T47D (cell line): Measurements from ENCODE around the gene DKK3.

Source experiments
- DNase-seq, 2 experiments: peaks; one replicate each; pipeline versions ENCODE4 v3.0.0 to v3.0.0-alpha.2; 2011 to 2012; ENCODE audit warnings: low read depth in 1 of 2, low spot score in 1 of 2
- JUND ChIP-seq: IDR thresholded peaks from 2 replicates; pipeline ENCODE4 v1.6.1; 2012; ENCODE audit warnings: low read depth
- in situ Hi-C: cut with HindIII; loops from 2 replicates; pipeline ENCODE4 v1.10.0; 2016; ENCODE audit warnings: low sequenced_read_pairs, low pct_unique_long_range_greater_than_20kb

Gene DKK3

GRCh38 chr11:11989774-11990744 is 18.4 kb downstream of the DKK3 start:
- no peak for DNase-seq
- TF ChIP-seq JUND: no peak
- in situ Hi-C loops: no loop called here

DNA sequence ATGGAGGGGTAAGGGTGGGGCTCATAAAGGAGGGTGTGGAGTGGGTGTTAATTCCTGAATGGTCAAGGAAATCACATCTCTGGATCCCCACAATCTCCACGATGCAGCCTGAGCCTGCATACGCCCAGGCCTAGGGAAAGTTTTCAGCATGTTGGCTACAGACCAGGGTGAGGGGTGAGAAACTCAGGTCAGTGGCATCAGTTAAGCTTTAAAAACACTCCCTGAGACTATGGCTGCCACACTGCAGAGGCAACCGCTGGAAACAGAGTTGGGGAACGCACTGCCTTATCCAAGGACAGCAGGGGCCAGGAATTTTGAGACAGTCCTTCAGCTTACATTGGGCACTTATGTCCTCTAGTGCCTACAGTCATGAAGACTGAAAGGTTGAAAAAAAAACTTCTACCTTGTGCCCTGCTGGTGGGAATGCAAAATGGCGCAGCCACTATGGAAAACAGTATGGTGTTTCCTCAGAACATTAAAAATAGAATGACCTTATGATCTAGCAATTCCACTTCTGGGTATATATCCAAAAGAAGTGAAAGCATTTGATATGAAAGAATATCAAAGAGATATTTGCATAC is 19.7 kb downstream of the DKK3 start:
- DNase-seq: no peak
- TF ChIP-seq JUND: no peak
- in situ Hi-C loops: no loop called here

- no peak for TF ChIP-seq JUND
- in situ Hi-C loops: no loop called here
- DNase-seq: no peak
Observed at GRCh38 chr11:11988099-11988651, 20.3 kb downstream of the DKK3 start.

GRCh38 chr11:11987503-11988022 is 20.9 kb downstream of the DKK3 start:
- TF ChIP-seq JUND: no peak
- DNase-seq: no peak
- in situ Hi-C loops: no loop called here

DNA sequence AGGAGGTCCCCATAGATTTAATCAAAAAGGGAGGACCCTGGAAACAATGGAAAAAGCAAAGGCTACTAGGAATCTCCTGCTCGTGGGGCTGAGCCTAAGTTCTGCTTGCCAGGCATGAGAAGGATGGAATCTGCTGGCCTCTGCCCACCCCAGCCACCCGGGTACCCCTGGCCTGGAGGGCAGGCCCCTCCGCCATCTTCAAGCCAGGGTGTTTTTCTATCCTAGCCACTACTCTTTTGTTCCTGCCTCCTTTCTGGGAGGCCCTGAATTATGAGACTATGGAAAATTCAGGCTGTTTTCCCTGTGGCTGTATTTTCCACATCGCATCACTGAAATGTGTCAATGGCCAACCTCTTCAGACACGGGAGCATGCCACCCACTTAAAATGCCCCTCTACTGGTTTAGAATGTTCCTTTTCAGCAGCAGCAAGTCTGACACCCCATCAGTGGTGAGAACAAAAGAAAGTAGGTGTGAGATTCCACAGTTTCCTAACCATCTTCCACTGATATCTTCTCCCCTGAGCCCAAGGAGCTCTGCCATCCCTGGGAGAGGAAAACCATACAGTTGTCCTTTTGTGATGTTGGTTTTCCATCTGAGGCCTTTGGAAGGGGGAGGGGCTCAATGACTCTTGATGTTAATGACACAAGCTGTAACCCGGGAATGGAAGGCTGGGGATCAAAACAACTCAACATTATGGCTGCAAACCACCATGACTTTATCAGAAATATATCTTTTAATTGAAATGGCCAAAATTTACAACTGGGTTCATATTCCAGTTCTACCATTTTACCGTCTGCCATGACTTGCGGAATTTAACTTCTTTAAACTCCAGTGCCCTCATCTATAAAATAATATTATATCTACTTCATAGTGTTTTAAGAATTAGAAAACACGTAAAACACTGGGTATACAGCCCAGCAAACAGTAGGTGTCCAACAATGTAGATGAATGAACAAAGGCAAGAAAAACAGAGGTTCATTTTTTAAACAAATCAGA is 22.2 kb downstream of the DKK3 start:
- no peak for DNase-seq
- in situ Hi-C loops: no loop called here
- no peak for TF ChIP-seq JUND

GRCh38 chr11:11985016-11985715 is 23.3 kb downstream of the DKK3 start:
- no peak for DNase-seq
- in situ Hi-C loops: no loop called here
- TF ChIP-seq JUND: no peak

DNA sequence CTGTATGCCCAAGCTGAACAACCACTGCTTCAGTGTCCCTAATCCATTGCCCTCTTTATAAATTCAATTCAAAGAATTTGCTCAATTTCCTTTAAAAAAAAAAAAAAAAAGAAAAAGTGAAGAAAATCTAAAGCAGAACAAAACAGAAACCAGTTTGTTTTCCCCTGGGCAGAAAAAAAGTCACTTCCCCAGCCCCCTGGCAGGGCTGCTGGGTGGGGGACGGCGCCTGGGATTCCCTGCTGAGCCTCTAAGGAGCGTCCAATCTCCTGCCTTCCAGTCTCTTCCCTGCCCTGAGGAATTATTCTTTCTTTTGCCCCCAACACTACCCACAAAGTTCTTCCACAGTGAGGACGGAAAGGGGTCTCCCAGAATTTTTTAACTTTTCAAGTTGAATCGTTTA is 23.9 kb downstream of the DKK3 start:
- no peak for TF ChIP-seq JUND
- in situ Hi-C loops: no loop called here
- no peak for DNase-seq

GRCh38 chr11:11983427-11983826 is 25.0 kb downstream of the DKK3 start:
- no peak for TF ChIP-seq JUND
- DNase-seq: no peak
- in situ Hi-C loops: no loop called here

GRCh38 chr11:11982975-11983374 is 25.5 kb downstream of the DKK3 start:
- no peak for TF ChIP-seq JUND
- DNase-seq: no peak
- in situ Hi-C loops: no loop called here

DNA sequence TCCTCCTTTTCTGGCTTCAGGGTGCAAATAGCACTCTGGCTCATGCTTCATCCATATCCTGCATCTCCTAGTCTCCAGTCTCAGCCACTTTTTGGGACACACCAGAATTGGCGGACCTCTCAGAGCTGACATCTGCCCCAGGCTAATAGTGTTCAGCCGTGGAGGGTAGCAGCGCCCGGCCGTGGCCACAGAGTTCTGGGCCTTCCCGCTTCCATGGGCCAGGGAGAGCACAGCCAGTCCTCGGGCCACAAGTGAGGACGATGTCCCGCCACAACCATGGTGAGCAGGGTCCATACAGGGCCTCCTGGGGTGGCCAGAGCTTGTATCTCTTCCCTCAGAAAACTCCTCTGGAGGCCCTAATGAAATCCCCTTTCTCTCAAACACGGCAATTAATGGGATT is 26.0 kb downstream of the DKK3 start:
- no peak for DNase-seq
- in situ Hi-C loops: no loop called here
- TF ChIP-seq JUND: no peak

DNA sequence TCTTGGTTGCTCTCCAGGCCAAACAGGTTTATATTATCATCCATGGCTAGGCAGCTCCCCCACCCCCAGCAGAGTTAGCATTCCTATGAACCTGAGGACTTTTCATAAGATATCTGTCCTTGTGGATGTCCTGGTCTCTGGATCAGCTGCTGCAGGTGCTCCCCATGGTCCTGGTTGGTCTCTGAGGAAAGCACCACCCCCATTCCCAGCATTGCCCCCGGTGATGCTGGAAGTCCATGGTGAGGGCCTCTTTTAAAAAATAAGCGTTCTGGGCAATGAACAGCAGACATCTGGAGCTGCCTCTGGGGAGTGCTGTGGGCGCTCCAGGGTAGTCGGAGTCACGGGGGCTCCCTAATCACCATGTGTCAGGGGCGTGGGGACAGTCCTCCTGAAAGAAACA is 26.6 kb downstream of the DKK3 start:
- DNase-seq: no peak
- TF ChIP-seq JUND: no peak
- in situ Hi-C loops: no loop called here
